WTC11 (cell line): Measurements from ENCODE around the gene FAM181A. TPM values are rescaled to one million over a fixed set of nuclear protein-coding genes. Genes with fewer than 3 reads are reported as not detected.

Source experiments
- ATAC-seq: fragments of 200-7000 bp; cut with Tn5 transposase; 2 replicates; pipeline ENCODE4 v1.10.0; 2021; ENCODE audit warnings: mild to moderate bottlenecking, moderate library complexity
- CTCF ChIA-PET: fragments of 300-600 bp; sonication (Branson Sonifier 250); formaldehyde crosslinking; loops from one replicate; lab custom pipeline; 2021; ENCODE audit warnings: antibody characterized with exemption; lab: Charles Lee
- POLR2A ChIA-PET: fragments of 350-600 bp; sonication (Branson Sonifier 250); formaldehyde crosslinking; loops from one replicate; lab custom pipeline; 2021; ENCODE audit warnings: antibody characterized with exemption; lab: Charles Lee
- DNase-seq: peaks from one replicate; pipeline ENCODE4 v3.0.0; 2021; ENCODE audit warnings: low spot score
- H3K27ac Mint-ChIP-seq: 2 replicates; pipeline ENCODE4 v1.8.0; 2021; ENCODE audit warnings: mixed read lengths
- H3K27me3 Mint-ChIP-seq: 2 replicates; pipeline ENCODE4 v1.8.0; 2021; ENCODE audit warnings: low read depth, mild to moderate bottlenecking, moderate library complexity, mixed read lengths
- H3K36me3 Mint-ChIP-seq: 2 replicates; pipeline ENCODE4 v1.8.0; 2021; ENCODE audit warnings: mixed read lengths
- H3K4me1 Mint-ChIP-seq: 2 replicates; pipeline ENCODE4 v1.8.0; 2022; ENCODE audit warnings: mixed read lengths
- H3K4me3 Mint-ChIP-seq: 2 replicates; pipeline ENCODE4 v1.8.0; 2021; ENCODE audit warnings: mild to moderate bottlenecking, moderate library complexity, mixed read lengths
- H3K9me3 Mint-ChIP-seq: 2 replicates; pipeline ENCODE4 v1.8.0; 2021; ENCODE audit warnings: mixed read lengths
- ELF4 ChIP-seq: sonication (generic); formaldehyde crosslinking; IDR thresholded peaks from 2 replicates; pipeline ENCODE4 v1.8.1; 2022; ENCODE audit warnings: low read depth, mild to moderate bottlenecking, moderate library complexity, missing genetic modification reagents
- GTF2I ChIP-seq: fragments of 250-450 bp; sonication (Bioruptor Pico); conservative IDR thresholded peaks from 2 replicates; pipeline ENCODE4 v1.4.0; 2021; ENCODE audit warnings: mild to moderate bottlenecking
- NFATC4 ChIP-seq: fragments of 250-450 bp; sonication (Bioruptor Pico); IDR thresholded peaks from 2 replicates; pipeline ENCODE4 v1.9.0; 2021; ENCODE audit warnings: mild to moderate bottlenecking
- OVOL2 ChIP-seq: fragments of 250-450 bp; sonication (Bioruptor Pico); IDR thresholded peaks from 2 replicates; pipeline ENCODE4 v1.9.0; 2021; ENCODE audit warnings: mild to moderate bottlenecking, borderline replicate concordance
- TEAD4 ChIP-seq: sonication (generic); formaldehyde crosslinking; IDR thresholded peaks from 2 replicates; pipeline ENCODE4 v1.8.0; 2022; ENCODE audit warnings: mild to moderate bottlenecking, missing genetic modification reagents
- ZBTB21 ChIP-seq: sonication (generic); formaldehyde crosslinking; IDR thresholded peaks from 2 replicates; pipeline ENCODE4 v1.8.1; 2023; ENCODE audit warnings: mild to moderate bottlenecking, missing genetic modification reagents, borderline replicate concordance
- ZNF219 ChIP-seq: sonication (generic); formaldehyde crosslinking; IDR thresholded peaks from 2 replicates; pipeline ENCODE4 v1.8.0; 2023; ENCODE audit warnings: missing genetic modification reagents, mild to moderate bottlenecking, borderline replicate concordance
- total RNA-seq: library from RNA; stranded (reverse); gene quantifications from 3 replicates; pipeline ENCODE4 v1.2.3, GENCODE V29; 2021
- TF ChIP-seq, protein P1 (sequence below): fragments of 250-450 bp; sonication (Bioruptor Pico); IDR thresholded peaks from 2 replicates; pipeline ENCODE4 v2.1.2; 2022; ENCODE audit warnings: mild to moderate bottlenecking, moderate library complexity
- TF ChIP-seq, protein P2 (sequence below): fragments of 200-600 bp; IDR thresholded peaks from 2 replicates; pipeline ENCODE4 v1.8.0; 2022; ENCODE audit warnings: antibody characterized with exemption
- TF ChIP-seq, protein P3 (sequence below): fragments of 250-450 bp; sonication (Bioruptor Pico); IDR thresholded peaks from 2 replicates; pipeline ENCODE4 v1.9.0; 2021; ENCODE audit warnings: mild to moderate bottlenecking, borderline replicate concordance
- TF ChIP-seq, protein P4 (sequence below): sonication (generic); formaldehyde crosslinking; IDR thresholded peaks from 2 replicates; pipeline ENCODE4 v1.8.0; 2023; ENCODE audit warnings: missing genetic modification reagents
- TF ChIP-seq, protein P5 (sequence below): sonication (generic); formaldehyde crosslinking; IDR thresholded peaks from 2 replicates; pipeline ENCODE4 v1.8.0; 2022; ENCODE audit warnings: missing genetic modification reagents
- TF ChIP-seq, protein P6 (sequence below): sonication (generic); formaldehyde crosslinking; IDR thresholded peaks from 2 replicates; pipeline ENCODE4 v1.8.1; 2022; ENCODE audit warnings: low read depth, missing genetic modification reagents, borderline replicate concordance
- TF ChIP-seq, protein P7 (sequence below): sonication (generic); formaldehyde crosslinking; IDR thresholded peaks from 2 replicates; pipeline ENCODE4 v1.8.0; 2022; ENCODE audit warnings: mild to moderate bottlenecking, missing genetic modification reagents

FAM181A gene
- total RNA-seq, 1 experiment from 2014 or later: not detected

DNA sequence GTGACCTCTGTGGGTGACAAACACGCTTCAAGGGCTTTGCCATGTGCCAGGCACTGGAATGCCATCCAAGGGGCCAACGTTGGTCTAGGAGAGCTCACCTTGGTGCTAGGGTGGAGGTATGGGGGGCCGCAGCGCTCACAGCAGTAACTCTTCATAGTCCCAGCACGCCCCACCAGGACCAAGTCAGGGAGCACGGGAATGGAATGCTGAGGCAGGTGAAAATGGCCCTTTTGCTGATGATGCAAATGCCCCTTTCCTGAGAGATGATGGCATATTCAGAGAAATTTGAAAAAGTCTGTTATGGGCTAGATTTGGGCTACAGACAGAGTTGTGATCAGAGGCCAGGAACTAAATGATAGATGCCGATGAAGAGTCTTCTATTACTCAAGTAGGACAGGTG lies 10.0 kb upstream of the FAM181A start:
- DNase-seq: no peak
- Mint-ChIP-seq H3K27ac (no peak overlapping the region), H3K9me3 (peaks cover 4% of the 10 kb centered on the region; the same call in 1 of the 2 replicates), H3K27me3 (no peaks in the 10 kb centered on the region; the same call in none of the 2 replicates), H3K4me3 (no peak overlapping the region), H3K4me1 (no peaks in the 10 kb centered on the region), H3K36me3 (no peaks in the 10 kb centered on the region)
- TF ChIP-seq, protein P1, sequence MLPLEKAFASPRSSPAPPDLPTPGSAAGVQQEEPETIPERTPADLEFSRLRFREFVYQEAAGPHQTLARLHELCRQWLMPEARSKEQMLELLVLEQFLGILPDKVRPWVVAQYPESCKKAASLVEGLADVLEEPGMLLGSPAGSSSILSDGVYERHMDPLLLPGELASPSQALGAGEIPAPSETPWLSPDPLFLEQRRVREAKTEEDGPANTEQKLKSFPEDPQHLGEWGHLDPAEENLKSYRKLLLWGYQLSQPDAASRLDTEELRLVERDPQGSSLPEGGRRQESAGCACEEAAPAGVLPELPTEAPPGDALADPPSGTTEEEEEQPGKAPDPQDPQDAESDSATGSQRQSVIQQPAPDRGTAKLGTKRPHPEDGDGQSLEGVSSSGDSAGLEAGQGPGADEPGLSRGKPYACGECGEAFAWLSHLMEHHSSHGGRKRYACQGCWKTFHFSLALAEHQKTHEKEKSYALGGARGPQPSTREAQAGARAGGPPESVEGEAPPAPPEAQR (CRISPR knock-in tag): no peak
- no peak for TF ChIP-seq NFATC4 (CRISPR knock-in tag)
- TF ChIP-seq, protein P2, sequence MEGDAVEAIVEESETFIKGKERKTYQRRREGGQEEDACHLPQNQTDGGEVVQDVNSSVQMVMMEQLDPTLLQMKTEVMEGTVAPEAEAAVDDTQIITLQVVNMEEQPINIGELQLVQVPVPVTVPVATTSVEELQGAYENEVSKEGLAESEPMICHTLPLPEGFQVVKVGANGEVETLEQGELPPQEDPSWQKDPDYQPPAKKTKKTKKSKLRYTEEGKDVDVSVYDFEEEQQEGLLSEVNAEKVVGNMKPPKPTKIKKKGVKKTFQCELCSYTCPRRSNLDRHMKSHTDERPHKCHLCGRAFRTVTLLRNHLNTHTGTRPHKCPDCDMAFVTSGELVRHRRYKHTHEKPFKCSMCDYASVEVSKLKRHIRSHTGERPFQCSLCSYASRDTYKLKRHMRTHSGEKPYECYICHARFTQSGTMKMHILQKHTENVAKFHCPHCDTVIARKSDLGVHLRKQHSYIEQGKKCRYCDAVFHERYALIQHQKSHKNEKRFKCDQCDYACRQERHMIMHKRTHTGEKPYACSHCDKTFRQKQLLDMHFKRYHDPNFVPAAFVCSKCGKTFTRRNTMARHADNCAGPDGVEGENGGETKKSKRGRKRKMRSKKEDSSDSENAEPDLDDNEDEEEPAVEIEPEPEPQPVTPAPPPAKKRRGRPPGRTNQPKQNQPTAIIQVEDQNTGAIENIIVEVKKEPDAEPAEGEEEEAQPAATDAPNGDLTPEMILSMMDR: no peak
- ChIA-PET CTCF (interaction anchor here (0.6 to 1.4 kb wide), 4 partner anchors 10 to 113 kb away, joined by 3 to 5 read pairs (median 3); no protein-coding TSS in a partner anchor), POLR2A (no interaction called here)
- ATAC-seq: no peak

DNA sequence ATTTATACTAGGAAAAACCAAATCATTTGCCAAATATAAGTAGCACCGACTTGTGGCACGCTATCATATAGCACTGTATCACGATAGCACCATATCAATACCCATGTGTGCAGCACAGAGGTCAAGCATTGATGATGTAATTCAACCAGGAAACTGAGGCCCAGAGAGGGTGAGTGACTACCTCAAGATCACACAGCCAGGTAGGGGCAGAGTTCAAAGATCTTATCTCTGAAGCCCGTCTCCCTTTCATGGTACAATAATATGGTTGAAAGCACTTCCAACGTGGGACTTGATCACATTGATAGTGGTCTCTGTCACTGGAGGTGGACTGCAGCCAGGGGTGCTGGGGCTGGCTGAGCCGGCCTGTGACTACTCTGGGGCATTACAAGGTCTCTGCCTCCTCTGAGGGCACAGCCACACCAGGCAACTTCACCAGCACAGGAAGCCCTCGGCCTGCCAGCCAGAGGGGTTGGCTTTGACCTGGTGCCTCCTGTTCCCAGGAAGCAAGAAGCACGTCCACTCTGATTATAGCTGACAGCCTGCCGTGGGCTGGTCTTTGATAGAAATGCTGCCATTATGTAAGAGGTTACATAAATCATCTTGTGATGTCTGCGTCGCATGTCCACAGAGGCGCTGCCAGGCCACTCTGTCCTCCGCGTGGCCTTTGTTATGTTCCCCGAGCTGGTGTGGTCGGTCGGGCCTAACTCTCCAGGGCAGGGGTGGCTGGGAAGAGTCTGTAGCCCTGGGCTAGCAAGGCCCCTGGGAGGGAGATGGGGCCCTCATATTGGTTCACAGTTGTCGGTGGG lies 5.9 kb upstream of the FAM181A start:
- no peak for ATAC-seq
- ChIA-PET POLR2A (no interaction called here), CTCF (interaction anchor here (0.7 to 2.3 kb wide), 3 partner anchors 14 to 18 kb away, joined by 3 to 8 read pairs (median 4); no protein-coding TSS in a partner anchor)
- Mint-ChIP-seq H3K27ac (no peak overlapping the region), H3K9me3 (peaks cover 4% of the 10 kb centered on the region; the same call in 1 of the 2 replicates), H3K36me3 (no peaks in the 10 kb centered on the region), H3K27me3 (no peaks in the 10 kb centered on the region; the same call in none of the 2 replicates), H3K4me3 (no peak overlapping the region), H3K4me1 (peaks cover 6% of the 10 kb centered on the region; the same call in 1 of the 2 replicates)
- no peak for DNase-seq
- TF ChIP-seq ZBTB21: no peak
- TF ChIP-seq OVOL2 (CRISPR knock-in tag): no peak
- no peak for TF ChIP-seq TEAD4 (CRISPR knock-in tag)
- TF ChIP-seq ZNF219 (CRISPR knock-in tag): no peak
- TF ChIP-seq, protein P3, sequence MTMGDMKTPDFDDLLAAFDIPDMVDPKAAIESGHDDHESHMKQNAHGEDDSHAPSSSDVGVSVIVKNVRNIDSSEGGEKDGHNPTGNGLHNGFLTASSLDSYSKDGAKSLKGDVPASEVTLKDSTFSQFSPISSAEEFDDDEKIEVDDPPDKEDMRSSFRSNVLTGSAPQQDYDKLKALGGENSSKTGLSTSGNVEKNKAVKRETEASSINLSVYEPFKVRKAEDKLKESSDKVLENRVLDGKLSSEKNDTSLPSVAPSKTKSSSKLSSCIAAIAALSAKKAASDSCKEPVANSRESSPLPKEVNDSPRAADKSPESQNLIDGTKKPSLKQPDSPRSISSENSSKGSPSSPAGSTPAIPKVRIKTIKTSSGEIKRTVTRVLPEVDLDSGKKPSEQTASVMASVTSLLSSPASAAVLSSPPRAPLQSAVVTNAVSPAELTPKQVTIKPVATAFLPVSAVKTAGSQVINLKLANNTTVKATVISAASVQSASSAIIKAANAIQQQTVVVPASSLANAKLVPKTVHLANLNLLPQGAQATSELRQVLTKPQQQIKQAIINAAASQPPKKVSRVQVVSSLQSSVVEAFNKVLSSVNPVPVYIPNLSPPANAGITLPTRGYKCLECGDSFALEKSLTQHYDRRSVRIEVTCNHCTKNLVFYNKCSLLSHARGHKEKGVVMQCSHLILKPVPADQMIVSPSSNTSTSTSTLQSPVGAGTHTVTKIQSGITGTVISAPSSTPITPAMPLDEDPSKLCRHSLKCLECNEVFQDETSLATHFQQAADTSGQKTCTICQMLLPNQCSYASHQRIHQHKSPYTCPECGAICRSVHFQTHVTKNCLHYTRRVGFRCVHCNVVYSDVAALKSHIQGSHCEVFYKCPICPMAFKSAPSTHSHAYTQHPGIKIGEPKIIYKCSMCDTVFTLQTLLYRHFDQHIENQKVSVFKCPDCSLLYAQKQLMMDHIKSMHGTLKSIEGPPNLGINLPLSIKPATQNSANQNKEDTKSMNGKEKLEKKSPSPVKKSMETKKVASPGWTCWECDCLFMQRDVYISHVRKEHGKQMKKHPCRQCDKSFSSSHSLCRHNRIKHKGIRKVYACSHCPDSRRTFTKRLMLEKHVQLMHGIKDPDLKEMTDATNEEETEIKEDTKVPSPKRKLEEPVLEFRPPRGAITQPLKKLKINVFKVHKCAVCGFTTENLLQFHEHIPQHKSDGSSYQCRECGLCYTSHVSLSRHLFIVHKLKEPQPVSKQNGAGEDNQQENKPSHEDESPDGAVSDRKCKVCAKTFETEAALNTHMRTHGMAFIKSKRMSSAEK (CRISPR knock-in tag): no peak
- TF ChIP-seq, protein P4, sequence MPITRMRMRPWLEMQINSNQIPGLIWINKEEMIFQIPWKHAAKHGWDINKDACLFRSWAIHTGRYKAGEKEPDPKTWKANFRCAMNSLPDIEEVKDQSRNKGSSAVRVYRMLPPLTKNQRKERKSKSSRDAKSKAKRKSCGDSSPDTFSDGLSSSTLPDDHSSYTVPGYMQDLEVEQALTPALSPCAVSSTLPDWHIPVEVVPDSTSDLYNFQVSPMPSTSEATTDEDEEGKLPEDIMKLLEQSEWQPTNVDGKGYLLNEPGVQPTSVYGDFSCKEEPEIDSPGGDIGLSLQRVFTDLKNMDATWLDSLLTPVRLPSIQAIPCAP: no peak
- TF ChIP-seq, protein P5, sequence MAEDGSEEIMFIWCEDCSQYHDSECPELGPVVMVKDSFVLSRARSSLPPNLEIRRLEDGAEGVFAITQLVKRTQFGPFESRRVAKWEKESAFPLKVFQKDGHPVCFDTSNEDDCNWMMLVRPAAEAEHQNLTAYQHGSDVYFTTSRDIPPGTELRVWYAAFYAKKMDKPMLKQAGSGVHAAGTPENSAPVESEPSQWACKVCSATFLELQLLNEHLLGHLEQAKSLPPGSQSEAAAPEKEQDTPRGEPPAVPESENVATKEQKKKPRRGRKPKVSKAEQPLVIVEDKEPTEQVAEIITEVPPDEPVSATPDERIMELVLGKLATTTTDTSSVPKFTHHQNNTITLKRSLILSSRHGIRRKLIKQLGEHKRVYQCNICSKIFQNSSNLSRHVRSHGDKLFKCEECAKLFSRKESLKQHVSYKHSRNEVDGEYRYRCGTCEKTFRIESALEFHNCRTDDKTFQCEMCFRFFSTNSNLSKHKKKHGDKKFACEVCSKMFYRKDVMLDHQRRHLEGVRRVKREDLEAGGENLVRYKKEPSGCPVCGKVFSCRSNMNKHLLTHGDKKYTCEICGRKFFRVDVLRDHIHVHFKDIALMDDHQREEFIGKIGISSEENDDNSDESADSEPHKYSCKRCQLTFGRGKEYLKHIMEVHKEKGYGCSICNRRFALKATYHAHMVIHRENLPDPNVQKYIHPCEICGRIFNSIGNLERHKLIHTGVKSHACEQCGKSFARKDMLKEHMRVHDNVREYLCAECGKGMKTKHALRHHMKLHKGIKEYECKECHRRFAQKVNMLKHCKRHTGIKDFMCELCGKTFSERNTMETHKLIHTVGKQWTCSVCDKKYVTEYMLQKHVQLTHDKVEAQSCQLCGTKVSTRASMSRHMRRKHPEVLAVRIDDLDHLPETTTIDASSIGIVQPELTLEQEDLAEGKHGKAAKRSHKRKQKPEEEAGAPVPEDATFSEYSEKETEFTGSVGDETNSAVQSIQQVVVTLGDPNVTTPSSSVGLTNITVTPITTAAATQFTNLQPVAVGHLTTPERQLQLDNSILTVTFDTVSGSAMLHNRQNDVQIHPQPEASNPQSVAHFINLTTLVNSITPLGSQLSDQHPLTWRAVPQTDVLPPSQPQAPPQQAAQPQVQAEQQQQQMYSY: no peak
- TF ChIP-seq, protein P6, sequence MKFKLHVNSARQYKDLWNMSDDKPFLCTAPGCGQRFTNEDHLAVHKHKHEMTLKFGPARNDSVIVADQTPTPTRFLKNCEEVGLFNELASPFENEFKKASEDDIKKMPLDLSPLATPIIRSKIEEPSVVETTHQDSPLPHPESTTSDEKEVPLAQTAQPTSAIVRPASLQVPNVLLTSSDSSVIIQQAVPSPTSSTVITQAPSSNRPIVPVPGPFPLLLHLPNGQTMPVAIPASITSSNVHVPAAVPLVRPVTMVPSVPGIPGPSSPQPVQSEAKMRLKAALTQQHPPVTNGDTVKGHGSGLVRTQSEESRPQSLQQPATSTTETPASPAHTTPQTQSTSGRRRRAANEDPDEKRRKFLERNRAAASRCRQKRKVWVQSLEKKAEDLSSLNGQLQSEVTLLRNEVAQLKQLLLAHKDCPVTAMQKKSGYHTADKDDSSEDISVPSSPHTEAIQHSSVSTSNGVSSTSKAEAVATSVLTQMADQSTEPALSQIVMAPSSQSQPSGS (CRISPR knock-in tag): no peak
- TF ChIP-seq, protein P7, sequence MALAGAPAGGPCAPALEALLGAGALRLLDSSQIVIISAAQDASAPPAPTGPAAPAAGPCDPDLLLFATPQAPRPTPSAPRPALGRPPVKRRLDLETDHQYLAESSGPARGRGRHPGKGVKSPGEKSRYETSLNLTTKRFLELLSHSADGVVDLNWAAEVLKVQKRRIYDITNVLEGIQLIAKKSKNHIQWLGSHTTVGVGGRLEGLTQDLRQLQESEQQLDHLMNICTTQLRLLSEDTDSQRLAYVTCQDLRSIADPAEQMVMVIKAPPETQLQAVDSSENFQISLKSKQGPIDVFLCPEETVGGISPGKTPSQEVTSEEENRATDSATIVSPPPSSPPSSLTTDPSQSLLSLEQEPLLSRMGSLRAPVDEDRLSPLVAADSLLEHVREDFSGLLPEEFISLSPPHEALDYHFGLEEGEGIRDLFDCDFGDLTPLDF (CRISPR knock-in tag): no peak
- TF ChIP-seq, protein P2: no peak
- TF ChIP-seq ELF4 (CRISPR knock-in tag): no peak
- TF ChIP-seq GTF2I (CRISPR knock-in tag): no peak
